ENCODE data around the gene PLIN4.

DNA sequence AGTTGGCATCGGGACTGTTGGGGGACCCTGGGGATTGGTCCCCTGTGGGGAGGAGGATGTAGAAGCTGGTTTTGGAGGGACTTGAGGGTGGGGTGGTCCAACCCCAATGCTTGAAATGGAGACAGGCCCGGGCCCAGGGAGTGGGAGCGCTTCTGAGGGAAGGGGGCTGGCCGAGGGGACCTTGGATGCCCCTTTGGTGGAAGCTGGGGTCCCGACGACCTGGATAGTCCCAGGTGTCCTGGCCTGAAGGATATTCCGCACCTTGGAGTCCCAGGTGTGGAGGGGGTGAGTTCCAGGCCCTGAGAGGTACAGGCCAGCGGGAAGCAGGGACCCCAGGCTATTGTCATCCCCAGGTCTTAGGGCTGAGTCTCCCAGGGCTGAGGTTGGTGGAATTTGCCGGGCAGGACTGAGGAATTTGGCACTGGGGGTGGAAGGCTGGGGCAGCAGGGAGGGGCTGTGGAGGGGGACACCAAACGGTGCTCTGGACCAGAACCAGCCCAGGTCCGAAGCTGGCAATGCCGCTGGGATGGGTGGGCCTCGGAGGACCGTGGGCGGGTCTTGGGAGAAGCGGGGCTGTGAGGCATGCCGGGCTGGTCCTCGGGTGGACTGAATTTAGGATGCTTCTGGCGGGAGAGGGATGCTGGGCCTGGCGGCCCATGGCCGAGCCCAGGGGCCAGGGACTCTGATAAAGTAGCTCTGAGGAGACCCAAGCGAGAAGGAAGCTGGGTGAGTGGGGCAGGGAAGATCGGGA lies 44.3 kb downstream of the PLIN4 start:
- TF ChIP-seq, protein P1, sequence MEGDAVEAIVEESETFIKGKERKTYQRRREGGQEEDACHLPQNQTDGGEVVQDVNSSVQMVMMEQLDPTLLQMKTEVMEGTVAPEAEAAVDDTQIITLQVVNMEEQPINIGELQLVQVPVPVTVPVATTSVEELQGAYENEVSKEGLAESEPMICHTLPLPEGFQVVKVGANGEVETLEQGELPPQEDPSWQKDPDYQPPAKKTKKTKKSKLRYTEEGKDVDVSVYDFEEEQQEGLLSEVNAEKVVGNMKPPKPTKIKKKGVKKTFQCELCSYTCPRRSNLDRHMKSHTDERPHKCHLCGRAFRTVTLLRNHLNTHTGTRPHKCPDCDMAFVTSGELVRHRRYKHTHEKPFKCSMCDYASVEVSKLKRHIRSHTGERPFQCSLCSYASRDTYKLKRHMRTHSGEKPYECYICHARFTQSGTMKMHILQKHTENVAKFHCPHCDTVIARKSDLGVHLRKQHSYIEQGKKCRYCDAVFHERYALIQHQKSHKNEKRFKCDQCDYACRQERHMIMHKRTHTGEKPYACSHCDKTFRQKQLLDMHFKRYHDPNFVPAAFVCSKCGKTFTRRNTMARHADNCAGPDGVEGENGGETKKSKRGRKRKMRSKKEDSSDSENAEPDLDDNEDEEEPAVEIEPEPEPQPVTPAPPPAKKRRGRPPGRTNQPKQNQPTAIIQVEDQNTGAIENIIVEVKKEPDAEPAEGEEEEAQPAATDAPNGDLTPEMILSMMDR (IDR thresholded peaks at IDR 0.05), result no peak
- TF ChIP-seq POLR2A (IDR thresholded peaks at IDR 0.05) (no peak), POLR2AphosphoS5 (IDR thresholded peaks at IDR 0.05; ENCODE audit: insufficient read depth in 1 of 2, low read depth in 1 of 2) (no peak)

Data from vagina (tissue), 2 donors.